Mesenchymal stem cell (in vitro differentiated cells and primary cell): Measurements from ENCODE around the gene MVD.

Experiments
- DNase-seq: peaks from one replicate; pipeline ENCODE4 v3.0.0-alpha.2; 2013
- H2AFZ ChIP-seq: one replicate; pipeline ENCODE4 v1.6.1; 2013; ENCODE audit warnings: low read depth, mild to moderate bottlenecking, control low read depth, inconsistent platforms, low read length, moderate library complexity
- H2AK5ac ChIP-seq: 2 replicates; pipeline ENCODE4 v1.6.1; 2013; ENCODE audit warnings: low read length, moderate library complexity, mild to moderate bottlenecking, inconsistent platforms; ENCODE audit not compliant: severe bottlenecking
- H2BK120ac ChIP-seq: one replicate; pipeline ENCODE4 v1.6.1; 2013; ENCODE audit warnings: low read depth, mild to moderate bottlenecking, inconsistent platforms, low read length, moderate library complexity
- H2BK12ac ChIP-seq, 2 experiments: one replicate each; pipeline ENCODE4 v1.6.1; 2013; ENCODE audit warnings: inconsistent platforms in 2 of 2, low read length in 2 of 2, mild to moderate bottlenecking in 2 of 2, moderate library complexity in 2 of 2, control low read depth in 1 of 2
- H2BK15ac ChIP-seq: one replicate; pipeline ENCODE4 v1.6.1; 2013; ENCODE audit warnings: mild to moderate bottlenecking, low read depth, inconsistent platforms; ENCODE audit not compliant: poor library complexity, severe bottlenecking
- H2BK5ac ChIP-seq: 2 replicates; pipeline ENCODE4 v1.6.1; 2013; ENCODE audit warnings: low read depth, mild to moderate bottlenecking, low read length, control low read depth, inconsistent platforms; ENCODE audit not compliant: poor library complexity, severe bottlenecking
- H3K14ac ChIP-seq, 2 experiments: one replicate each; pipeline ENCODE4 v1.6.1; 2013; ENCODE audit warnings: inconsistent platforms in 2 of 2, low read length in 2 of 2, control low read depth in 1 of 2, mild to moderate bottlenecking in 1 of 2, moderate library complexity in 1 of 2
- H3K18ac ChIP-seq, 2 experiments: one replicate each; pipeline ENCODE4 v1.6.1; 2013; ENCODE audit warnings: inconsistent platforms in 2 of 2, low read length in 2 of 2, control low read depth in 1 of 2, low read depth in 1 of 2, mild to moderate bottlenecking in 1 of 2
- H3K23ac ChIP-seq, 2 experiments: one replicate each; pipeline ENCODE4 v1.6.1; 2013; ENCODE audit warnings: inconsistent platforms in 2 of 2, low read length in 2 of 2, mild to moderate bottlenecking in 2 of 2, moderate library complexity in 2 of 2, control low read depth in 1 of 2
- H3K27ac ChIP-seq: 2 replicates; pipeline ENCODE4 v1.5.1; 2013; ENCODE audit warnings: mild to moderate bottlenecking, moderate library complexity, low read length, control low read depth, inconsistent platforms; ENCODE audit not compliant: poor library complexity, severe bottlenecking
- H3K27me3 ChIP-seq, 2 experiments: 2 replicates each; pipeline versions ENCODE4 v1.6.1 to v1.7.0; 2013; ENCODE audit warnings: low read length in 2 of 2, mild to moderate bottlenecking in 2 of 2, moderate library complexity in 2 of 2, control low read depth in 1 of 2, inconsistent platforms in 1 of 2; ENCODE audit not compliant: control insufficient read depth in 1 of 2, insufficient read depth in 1 of 2
- H3K36me3 ChIP-seq, 2 experiments: 2 replicates each; pipeline versions ENCODE4 v1.6.1 to v1.7.0; 2013; ENCODE audit warnings: low read length in 2 of 2, control low read depth in 1 of 2, inconsistent platforms in 1 of 2, low read depth in 1 of 2, mild to moderate bottlenecking in 1 of 2; ENCODE audit not compliant: insufficient read depth in 2 of 2, control insufficient read depth in 1 of 2
- H3K4ac ChIP-seq, 2 experiments: one replicate each; pipeline ENCODE4 v1.6.1; 2013; ENCODE audit warnings: inconsistent platforms in 2 of 2, low read length in 2 of 2, mild to moderate bottlenecking in 2 of 2, moderate library complexity in 2 of 2, control low read depth in 1 of 2, low read depth in 1 of 2
- H3K4me1 ChIP-seq: 2 replicates; pipeline ENCODE4 v1.6.1; 2013; ENCODE audit warnings: low read depth, low read length, control low read depth; ENCODE audit not compliant: control insufficient read depth, insufficient read depth
- H3K4me2 ChIP-seq: 2 replicates; pipeline ENCODE4 v1.6.1; 2013; ENCODE audit warnings: low read length, mild to moderate bottlenecking, inconsistent platforms; ENCODE audit not compliant: poor library complexity, severe bottlenecking
- H3K4me3 ChIP-seq, 2 experiments: 2 replicates each; pipeline versions ENCODE4 v1.5.1 to v1.7.0; 2013; ENCODE audit warnings: low read length in 2 of 2, mild to moderate bottlenecking in 2 of 2, control low read depth in 1 of 2, low read depth in 1 of 2; ENCODE audit not compliant: insufficient read depth in 1 of 2
- H3K79me1 ChIP-seq: replicated peaks from 2 replicates; pipeline ENCODE4 v1.6.1; 2013; ENCODE audit warnings: mild to moderate bottlenecking, control low read depth, low read length, inconsistent platforms; ENCODE audit not compliant: poor library complexity, severe bottlenecking
- H3K9ac ChIP-seq: 2 replicates; pipeline ENCODE4 v1.7.0; 2013; ENCODE audit warnings: mild to moderate bottlenecking, low read length, moderate library complexity
- H3K9me3 ChIP-seq: 2 replicates; pipeline ENCODE4 v1.7.0; 2013; ENCODE audit warnings: mild to moderate bottlenecking, low read length; ENCODE audit not compliant: control insufficient read depth
- H4K8ac ChIP-seq: one replicate; pipeline ENCODE4 v1.6.1; 2013; ENCODE audit warnings: inconsistent platforms, mild to moderate bottlenecking, low read length, moderate library complexity
- H4K91ac ChIP-seq: one replicate; pipeline ENCODE4 v1.6.1; 2013; ENCODE audit warnings: mild to moderate bottlenecking, low read length, inconsistent platforms
- WGBS: methylation state at CpG from one replicate; pipeline ENCODE4 v1.1.7; 2013; ENCODE audit warnings: mixed read lengths; 5-methylcytosine and 5-hydroxymethylcytosine counted together

Gene MVD

GRCh38 chr16:88606148-88606757 lies 56.6 kb downstream of the MVD start:
- H2BK5ac ChIP-seq: no peak overlapping the region
- H2BK120ac ChIP-seq: no peak overlapping the region
- no peak overlapping the region for H2AFZ ChIP-seq
- no peak overlapping the region for H3K4ac ChIP-seq
- peaks cover 59 to 75% of the 10 kb centered on the region in 2 experiments for H3K36me3 ChIP-seq
- no peak overlapping the region for H4K8ac ChIP-seq
- H4K91ac ChIP-seq: no peak overlapping the region
- no peaks in the 10 kb centered on the region for H3K9me3 ChIP-seq
- H3K4me2 ChIP-seq: no peak overlapping the region
- H3K23ac ChIP-seq: no peak overlapping the region
- H3K27ac ChIP-seq: no peak overlapping the region
- no peak overlapping the region for H3K18ac ChIP-seq
- peaks cover 5% of the 10 kb centered on the region for H3K4me1 ChIP-seq
- no peak overlapping the region for H3K9ac ChIP-seq
- 94% methylated on average over 17 of the region's 17 CpGs for WGBS
- H2BK15ac ChIP-seq: no peak overlapping the region
- no peak overlapping the region for H2AK5ac ChIP-seq
- H3K4me3 ChIP-seq: no peak overlapping the region
- H3K79me1 ChIP-seq: peaks cover 39% of the 10 kb centered on the region
- H3K27me3 ChIP-seq: no peaks in the 10 kb centered on the region
- DNase-seq: no peak
- no peak overlapping the region for H3K14ac ChIP-seq
- no peak overlapping the region for H2BK12ac ChIP-seq

GRCh38 chr16:88605186-88606147 lies 57.4 kb downstream of the MVD start:
- no peak overlapping the region for H2BK120ac ChIP-seq
- no peak overlapping the region for H3K27ac ChIP-seq
- H2AK5ac ChIP-seq: no peak overlapping the region
- H3K9ac ChIP-seq: no peak overlapping the region
- no peak for DNase-seq
- H3K36me3 ChIP-seq: peaks cover 58 to 75% of the 10 kb centered on the region in 2 experiments
- no peaks in the 10 kb centered on the region for H3K9me3 ChIP-seq
- H3K79me1 ChIP-seq: peaks cover 38% of the 10 kb centered on the region
- H3K18ac ChIP-seq: no peak overlapping the region
- no peak overlapping the region for H3K14ac ChIP-seq
- no peak overlapping the region for H3K23ac ChIP-seq
- H3K4me3 ChIP-seq: no peak overlapping the region
- no peak overlapping the region for H2BK15ac ChIP-seq
- H2BK12ac ChIP-seq: no peak overlapping the region
- peak overlapping the region; percentile 41 for H4K91ac ChIP-seq
- peak overlapping the region; percentile 7 for H3K4me2 ChIP-seq
- H4K8ac ChIP-seq: no peak overlapping the region
- H2AFZ ChIP-seq: no peak overlapping the region
- peaks cover 5% of the 10 kb centered on the region for H3K4me1 ChIP-seq
- H3K4ac ChIP-seq: no peak overlapping the region
- H3K27me3 ChIP-seq: no peaks in the 10 kb centered on the region
- no peak overlapping the region for H2BK5ac ChIP-seq
- 91% methylated on average over 16 of the region's 20 CpGs for WGBS

GRCh38 chr16:88602091-88602490 lies 60.8 kb downstream of the MVD start:
- no peaks in the 10 kb centered on the region for H3K27me3 ChIP-seq

More at GRCh38 chr16:88602091-88602490, 60.8 kb downstream of the MVD start:
- Histone ChIP-seq H3K4me2 (no peak overlapping the region), H2BK12ac (no peak overlapping the region), H3K4me1 (peaks cover 5% of the 10 kb centered on the region), H2AK5ac (no peak overlapping the region), H3K14ac (no peak overlapping the region), H2BK5ac (no peak overlapping the region), H4K8ac (no peak overlapping the region), H3K9me3 (no peaks in the 10 kb centered on the region), H3K4me3 (no peak overlapping the region), H3K9ac (no peak overlapping the region), H2BK120ac (no peak overlapping the region), H3K4ac (no peak overlapping the region), H3K23ac (no peak overlapping the region), H3K79me1 (peaks cover 33% of the 10 kb centered on the region), H3K36me3 (peaks cover 70 to 71% of the 10 kb centered on the region in 2 experiments), H3K18ac (no peak overlapping the region), H2AFZ (no peak overlapping the region), H3K27ac (no peak overlapping the region), H4K91ac (no peak overlapping the region), H2BK15ac (no peak overlapping the region)
- no peak for DNase-seq
- WGBS: 90% methylated on average over 7 of the region's 7 CpGs
